IPS-20b (cell line): ENCODE measurements around the gene CCDC43.
A peak's percentile ranks its signal among the peaks of the same experiment; 100 is the strongest.

Source experiments
- H3K27ac ChIP-seq: one replicate; pipeline ENCODE4 v1.5.1; 2013; ENCODE audit warnings: low read length
- H3K27me3 ChIP-seq: 2 replicates; pipeline ENCODE4 v1.6.1; 2013; ENCODE audit warnings: mild to moderate bottlenecking, low read length, inconsistent platforms; ENCODE audit not compliant: insufficient read depth
- H3K36me3 ChIP-seq: 2 replicates; pipeline ENCODE4 v1.6.1; 2013; ENCODE audit warnings: low read depth, mild to moderate bottlenecking, inconsistent platforms, low read length, moderate library complexity; ENCODE audit not compliant: insufficient read depth
- H3K4me1 ChIP-seq: 2 replicates; pipeline ENCODE4 v1.6.1; 2013; ENCODE audit warnings: mild to moderate bottlenecking, control low read depth, inconsistent platforms, low read length, moderate library complexity; ENCODE audit not compliant: insufficient read depth
- H3K4me3 ChIP-seq: 2 replicates; pipeline ENCODE4 v1.5.1; 2013; ENCODE audit warnings: mild to moderate bottlenecking, low read length, inconsistent platforms
- H3K9ac ChIP-seq: 2 replicates; pipeline ENCODE4 v1.6.1; 2013; ENCODE audit warnings: low read depth, mild to moderate bottlenecking, inconsistent platforms, low read length, moderate library complexity
- H3K9me3 ChIP-seq: 2 replicates; pipeline ENCODE4 v1.6.1; 2013; ENCODE audit warnings: mild to moderate bottlenecking, low read depth, low read length, inconsistent platforms; ENCODE audit not compliant: insufficient read depth

Gene CCDC43

DNA sequence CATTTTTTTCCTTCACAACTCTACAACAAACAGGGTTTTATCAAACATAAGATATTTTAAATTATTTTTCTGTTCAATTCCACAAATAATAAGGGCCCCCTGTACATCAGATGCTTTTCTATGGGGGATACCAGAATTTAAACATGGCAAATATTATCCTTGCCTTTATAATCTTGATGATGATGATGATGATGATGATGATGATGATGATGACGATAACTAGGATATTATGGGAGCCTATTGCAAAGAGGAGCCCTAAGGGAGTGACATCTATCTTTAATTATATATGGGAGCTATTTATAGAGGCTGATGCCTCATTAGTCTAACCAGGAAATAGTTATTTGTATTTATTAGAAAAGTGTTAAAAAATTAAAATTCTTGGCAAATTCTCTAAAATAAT lies 26.5 kb downstream of the CCDC43 start:
- H3K36me3 ChIP-seq: no peaks in the 10 kb centered on the region
- no peak overlapping the region for H3K9ac ChIP-seq
- no peaks in the 10 kb centered on the region; the same call in 1 of the 2 replicates for H3K27me3 ChIP-seq
- H3K4me3 ChIP-seq: no peak overlapping the region
- no peaks in the 10 kb centered on the region for H3K9me3 ChIP-seq
- H3K27ac ChIP-seq: no peak overlapping the region
- H3K4me1 ChIP-seq: no peaks in the 10 kb centered on the region

DNA sequence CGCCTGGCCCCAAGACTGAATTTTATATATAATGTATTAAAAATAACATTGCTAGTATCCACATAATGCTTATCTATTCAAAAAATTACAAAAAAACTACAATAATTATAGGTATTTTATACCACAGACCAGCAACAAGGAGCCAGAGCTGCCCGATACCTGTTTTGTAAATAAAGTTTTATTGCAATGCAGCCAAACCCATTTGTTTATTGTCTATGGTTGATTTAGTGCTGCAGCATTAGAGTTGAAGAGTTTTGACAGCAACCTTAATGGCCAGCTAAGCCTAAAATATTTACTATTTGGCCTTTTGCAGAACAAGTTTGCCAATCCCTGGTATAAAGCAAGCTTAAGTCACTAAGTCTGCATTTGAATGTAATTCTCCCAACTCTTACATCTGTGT lies 27.7 kb downstream of the CCDC43 start:
- Histone ChIP-seq H3K27me3 (peaks cover 12% of the 10 kb centered on the region), H3K9me3 (no peaks in the 10 kb centered on the region), H3K4me3 (no peak overlapping the region), H3K27ac (no peak overlapping the region), H3K4me1 (no peaks in the 10 kb centered on the region), H3K9ac (no peak overlapping the region), H3K36me3 (no peaks in the 10 kb centered on the region)

DNA sequence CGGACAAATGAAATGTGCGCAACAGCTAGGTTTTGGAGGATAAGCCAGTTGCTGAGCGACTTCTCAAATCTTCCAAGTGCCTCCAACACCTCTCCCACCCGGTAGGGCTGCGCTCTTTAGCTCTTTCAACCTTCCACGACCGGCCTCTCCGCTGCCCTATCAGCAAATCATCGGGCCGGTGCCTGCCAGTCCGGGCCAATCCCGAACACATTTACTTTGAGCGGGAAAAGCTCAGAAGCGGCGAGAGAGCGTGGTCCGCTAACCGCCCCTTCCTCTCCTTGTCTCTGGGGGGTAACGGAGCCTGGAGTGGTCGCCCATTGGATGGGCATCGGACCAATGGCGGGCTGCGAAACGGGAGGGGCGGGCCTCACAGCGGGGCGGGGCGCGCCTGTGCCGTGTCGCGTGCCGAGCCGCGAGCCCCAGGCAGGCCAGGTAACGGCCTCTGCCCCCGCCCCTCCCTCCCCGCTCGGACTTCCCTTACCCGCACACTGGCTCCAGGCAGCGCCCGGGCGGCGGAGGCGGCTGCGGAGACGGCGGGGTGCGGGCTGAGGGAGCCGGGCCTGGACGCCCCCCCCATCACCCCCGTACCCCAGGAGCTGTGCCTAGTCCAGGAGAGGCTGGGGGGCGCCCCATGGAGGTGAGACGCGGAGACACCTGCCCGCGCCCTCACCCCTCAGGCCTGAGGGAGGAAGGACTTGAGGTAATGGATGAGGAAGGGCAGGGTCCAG lies 33.4 kb downstream of the CCDC43 start, which contains the start of gene MEIOC:
TSS of gene MEIOC (plus strand) at position 486 of the 728 bp plus-strand sequence. CDS start at position 632, 146 bp downstream.
- Histone ChIP-seq H3K36me3 (no peaks in the 10 kb centered on the region), H3K27ac (no peak within 1 kb of the TSS), H3K9ac (no peak within 1 kb of the TSS), H3K27me3 (peaks cover 48% of the 10 kb centered on the region), H3K9me3 (no peaks in the 10 kb centered on the region), H3K4me1 (no peaks in the 10 kb centered on the region), H3K4me3 (peak within 1 kb of the TSS; percentile 57)

DNA sequence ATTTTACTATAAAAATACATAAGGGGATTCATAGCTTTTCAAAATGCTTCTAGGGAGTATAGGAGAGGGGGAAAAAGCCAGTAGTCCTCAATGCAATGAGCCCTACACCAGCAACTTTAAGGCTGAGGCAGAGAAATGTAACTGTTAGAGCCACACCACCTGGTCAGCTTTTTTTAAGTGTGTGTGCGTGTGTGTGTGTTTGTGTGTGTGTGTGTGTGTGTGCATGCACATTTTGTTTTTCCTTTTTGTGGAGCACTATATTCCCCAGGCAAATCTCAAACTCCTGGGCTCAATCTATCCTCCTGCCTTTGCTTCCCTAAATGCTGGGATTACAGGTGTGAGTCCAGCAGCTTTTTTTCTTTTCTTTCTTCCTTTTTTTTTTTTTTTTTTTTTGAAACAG lies 35.6 kb downstream of the CCDC43 start:
- Histone ChIP-seq H3K36me3 (no peaks in the 10 kb centered on the region), H3K27me3 (peaks cover 48% of the 10 kb centered on the region), H3K27ac (no peak overlapping the region), H3K4me1 (no peaks in the 10 kb centered on the region), H3K9ac (no peak overlapping the region), H3K9me3 (no peaks in the 10 kb centered on the region), H3K4me3 (no peak overlapping the region)

DNA sequence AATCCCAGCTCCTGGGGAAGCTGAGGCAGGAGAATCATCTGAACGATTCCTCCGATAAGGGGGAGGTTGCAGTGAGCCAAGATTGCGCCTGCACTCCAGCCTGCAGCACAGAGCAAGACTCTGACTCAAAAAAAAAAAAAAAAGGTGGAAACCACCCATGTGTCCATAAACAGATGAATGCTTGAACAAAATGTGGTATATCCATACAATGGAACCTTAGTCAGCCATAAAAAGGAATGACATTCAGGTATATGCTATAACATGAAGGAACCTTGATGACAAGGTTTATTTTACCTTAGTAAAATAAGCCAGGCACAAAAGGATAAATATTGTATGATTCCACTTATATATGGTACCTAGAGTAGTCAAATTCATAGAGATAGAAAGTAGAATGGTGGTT lies 36.2 kb downstream of the CCDC43 start:
- Histone ChIP-seq H3K4me1 (no peaks in the 10 kb centered on the region), H3K27me3 (peaks cover 48% of the 10 kb centered on the region), H3K36me3 (no peaks in the 10 kb centered on the region), H3K9me3 (no peaks in the 10 kb centered on the region), H3K27ac (no peak overlapping the region), H3K4me3 (no peak overlapping the region), H3K9ac (no peak overlapping the region)

DNA sequence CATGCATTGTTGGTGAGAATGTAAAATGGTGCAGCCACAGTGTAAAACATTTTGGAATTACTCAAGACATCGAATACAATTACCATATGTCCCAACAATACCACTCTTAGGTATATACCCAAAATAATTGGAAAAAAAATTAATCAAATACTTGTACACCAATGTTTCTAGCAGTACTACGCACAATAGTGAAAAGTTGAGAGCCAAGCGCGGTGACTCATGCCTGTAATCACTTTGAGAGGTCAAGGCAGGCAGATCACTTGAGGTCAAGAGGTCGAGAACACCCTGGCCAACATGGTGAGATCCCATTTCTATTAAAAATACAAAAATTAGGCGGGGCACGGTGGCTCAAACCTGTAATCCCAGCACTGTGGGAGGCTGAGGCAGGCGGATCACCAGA lies 36.8 kb downstream of the CCDC43 start:
- no peak overlapping the region for H3K27ac ChIP-seq
- peaks cover 44% of the 10 kb centered on the region for H3K27me3 ChIP-seq
- H3K9ac ChIP-seq: no peak overlapping the region
- no peaks in the 10 kb centered on the region for H3K4me1 ChIP-seq
- no peaks in the 10 kb centered on the region for H3K36me3 ChIP-seq
- H3K9me3 ChIP-seq: no peaks in the 10 kb centered on the region
- no peak overlapping the region for H3K4me3 ChIP-seq

DNA sequence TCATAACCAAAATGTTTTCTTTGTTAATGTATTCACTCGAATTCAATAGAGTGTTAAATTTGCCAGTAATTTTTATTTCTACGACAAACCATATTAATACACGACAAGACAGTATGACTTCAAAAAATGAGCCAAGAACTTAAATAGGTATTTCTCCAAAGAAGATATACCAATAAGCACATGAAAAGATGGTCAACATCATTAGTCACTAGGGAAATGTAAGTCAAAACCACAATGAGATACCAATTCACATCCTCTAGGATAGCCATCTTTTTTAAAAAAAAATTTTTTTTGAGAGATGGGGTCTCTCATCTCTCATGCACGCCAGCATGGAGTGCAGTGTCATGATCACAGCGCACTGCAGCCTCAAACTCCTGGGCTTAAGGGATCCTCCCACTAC lies 38.3 kb downstream of the CCDC43 start:
- no peak overlapping the region for H3K4me3 ChIP-seq
- no peaks in the 10 kb centered on the region for H3K4me1 ChIP-seq
- no peak overlapping the region for H3K27ac ChIP-seq
- no peak overlapping the region for H3K9ac ChIP-seq
- no peaks in the 10 kb centered on the region for H3K36me3 ChIP-seq
- peaks cover 30% of the 10 kb centered on the region for H3K27me3 ChIP-seq
- no peaks in the 10 kb centered on the region for H3K9me3 ChIP-seq

DNA sequence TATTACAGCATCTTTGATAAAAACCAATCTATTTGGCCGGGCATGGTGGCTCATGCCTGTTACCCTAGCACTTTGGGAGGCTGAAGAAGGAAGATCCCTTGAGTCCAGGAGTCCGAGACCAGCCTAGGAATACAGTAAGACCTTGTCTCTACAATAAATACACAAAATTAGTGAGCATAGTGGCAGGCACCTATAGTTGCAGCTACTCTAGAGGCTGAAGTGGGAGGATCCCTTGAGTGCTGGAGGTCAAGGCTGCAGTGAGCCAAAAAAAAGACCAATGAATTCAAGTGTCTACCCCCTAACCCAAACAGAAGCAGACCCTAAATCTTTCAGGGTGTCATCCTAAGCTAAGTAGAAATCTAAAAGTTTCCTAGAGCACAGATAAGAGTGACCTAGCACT lies 40.6 kb downstream of the CCDC43 start:
- Histone ChIP-seq H3K4me3 (no peak overlapping the region), H3K27me3 (peaks cover 7% of the 10 kb centered on the region)

DNA sequence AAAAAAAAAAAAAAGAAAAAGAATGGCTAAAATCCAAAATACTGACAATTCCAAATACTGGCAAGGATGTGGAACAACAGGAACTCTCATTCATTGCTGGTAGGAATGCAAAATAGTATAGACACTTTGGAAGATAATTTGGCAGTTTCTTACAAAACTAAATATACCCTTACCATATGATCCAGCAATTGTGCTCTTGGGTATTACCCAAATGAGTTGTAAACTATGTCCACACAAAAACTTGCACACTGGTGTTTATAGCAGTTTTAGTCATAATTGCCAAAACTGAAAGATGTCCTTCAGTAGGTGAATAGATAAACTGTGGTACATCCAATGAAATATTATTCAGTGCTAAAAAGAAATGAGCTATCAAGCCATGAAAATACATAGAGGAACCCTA lies 41.8 kb downstream of the CCDC43 start:
- H3K9ac ChIP-seq: no peak overlapping the region
- no peak overlapping the region for H3K27ac ChIP-seq
- H3K9me3 ChIP-seq: no peaks in the 10 kb centered on the region
- no peaks in the 10 kb centered on the region for H3K36me3 ChIP-seq
- H3K4me3 ChIP-seq: no peak overlapping the region
- no peaks in the 10 kb centered on the region for H3K4me1 ChIP-seq
- no peaks in the 10 kb centered on the region for H3K27me3 ChIP-seq

More for the DNA sequence above, 40.6 kb downstream of the CCDC43 start:
- H3K27ac ChIP-seq: no peak overlapping the region
- H3K9ac ChIP-seq: no peak overlapping the region
- H3K4me1 ChIP-seq: no peaks in the 10 kb centered on the region
- no peaks in the 10 kb centered on the region for H3K36me3 ChIP-seq
- H3K9me3 ChIP-seq: no peaks in the 10 kb centered on the region

DNA sequence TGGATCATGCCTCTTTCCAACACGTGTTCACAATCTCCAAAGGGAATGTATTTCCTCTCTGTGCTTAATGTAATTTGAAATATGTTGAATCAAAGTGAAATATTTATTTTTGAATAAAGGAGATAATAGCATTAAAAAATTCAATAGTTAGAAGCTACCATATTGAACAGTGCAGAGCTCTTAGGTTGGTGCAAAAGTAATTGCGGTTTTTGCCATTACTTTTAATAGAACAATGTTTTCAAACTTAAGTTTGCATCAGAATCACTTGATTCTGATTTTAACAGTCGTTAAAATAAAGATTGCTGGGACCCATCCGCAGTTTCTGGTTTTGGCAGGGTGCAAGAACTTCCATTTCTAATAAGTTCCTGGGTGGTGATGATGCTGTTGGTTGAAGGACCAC lies 43.3 kb downstream of the CCDC43 start:
- Histone ChIP-seq H3K9ac (no peak overlapping the region), H3K27me3 (no peaks in the 10 kb centered on the region), H3K27ac (no peak overlapping the region), H3K4me1 (no peaks in the 10 kb centered on the region), H3K36me3 (no peaks in the 10 kb centered on the region), H3K4me3 (no peak overlapping the region), H3K9me3 (no peaks in the 10 kb centered on the region)

DNA sequence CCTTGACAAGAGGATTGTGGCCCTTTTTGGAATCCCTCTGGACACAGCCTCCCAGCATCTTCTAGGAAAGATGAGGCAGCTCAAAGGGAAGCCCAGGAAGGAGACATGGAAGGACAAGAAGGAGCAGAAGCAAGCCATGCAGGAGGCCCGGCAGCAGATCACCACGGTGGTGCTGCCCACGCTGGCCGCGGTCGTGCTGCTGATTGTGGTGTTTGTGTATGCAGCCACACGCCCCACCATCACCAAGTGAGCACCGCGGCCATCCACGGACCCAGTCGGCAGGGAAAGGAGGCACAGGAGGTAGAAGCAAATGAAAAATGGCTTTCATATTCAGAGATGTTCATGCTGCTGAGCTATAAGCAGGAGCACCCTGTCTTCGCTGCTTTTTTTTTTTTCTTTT lies 44.2 kb downstream of the CCDC43 start:
- H3K27me3 ChIP-seq: no peaks in the 10 kb centered on the region
- no peak overlapping the region for H3K27ac ChIP-seq
- H3K36me3 ChIP-seq: no peaks in the 10 kb centered on the region
- H3K9me3 ChIP-seq: no peaks in the 10 kb centered on the region
- H3K4me1 ChIP-seq: no peaks in the 10 kb centered on the region
- H3K4me3 ChIP-seq: no peak overlapping the region
- no peak overlapping the region for H3K9ac ChIP-seq

DNA sequence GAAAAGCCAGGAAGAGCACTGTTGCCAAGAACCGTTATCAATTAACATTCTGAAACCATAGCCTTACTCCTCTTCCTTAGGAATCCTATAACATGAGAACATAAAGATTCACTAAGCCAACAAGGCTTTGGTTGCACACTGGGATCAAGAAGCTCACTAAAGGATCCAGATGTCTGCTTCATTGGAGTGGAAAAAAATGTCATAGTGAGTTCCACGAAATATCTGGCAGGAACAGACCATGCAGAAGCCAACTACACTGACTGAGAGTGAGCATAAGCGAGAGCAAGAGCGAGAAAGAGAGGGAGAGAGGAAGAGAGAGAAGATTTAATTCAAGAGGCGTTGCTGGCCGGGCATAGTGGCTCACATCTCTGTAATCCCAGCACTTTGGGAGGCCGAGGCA lies 46.7 kb downstream of the CCDC43 start:
- no peak overlapping the region for H3K4me3 ChIP-seq
- no peaks in the 10 kb centered on the region for H3K27me3 ChIP-seq
- no peaks in the 10 kb centered on the region for H3K9me3 ChIP-seq

More for the DNA sequence above, 46.7 kb downstream of the CCDC43 start:
- Histone ChIP-seq H3K36me3 (no peaks in the 10 kb centered on the region), H3K27ac (no peak overlapping the region), H3K9ac (no peak overlapping the region), H3K4me1 (no peaks in the 10 kb centered on the region)
